ENCODE measurements around the gene TNFAIP8L2. TPM values are rescaled to one million over a fixed set of nuclear protein-coding genes. Genes with fewer than 3 reads are reported as not detected.

The TNFAIP8L2 gene
- total and polyA plus RNA-seq, 2 donors (not counting 3 experiments of a cell fraction or from before 2014, with no cell fraction given) = 0.06 TPM; not detected in 1

- no peak overlapping the region for H2AFZ ChIP-seq (ENCODE audit: low read depth, low read length)
- intact Hi-C loops (cut with micrococcal nuclease) (no loop called here), dilution Hi-C loops (cut with MboI; ENCODE audit: extremely low pct_ligation_motif_present, low sequenced_read_pairs) (no loop called here)
- H3K9ac ChIP-seq (replicated peaks; ENCODE audit: extremely low read depth, insufficient read depth, low read length) = no peak overlapping the region
- H3K9me3 ChIP-seq (replicated peaks; ENCODE audit: control insufficient read depth, insufficient read depth, low read length) = no peaks in the 10 kb centered on the region
- H3K4me2 ChIP-seq (ENCODE audit: insufficient read depth, low read length) = no peak overlapping the region
- no peak for DNase-seq (ENCODE audit: low read depth, low spot score)
- ChIA-PET POLR2A (interaction anchor here (3.0 kb wide), 1 partner anchor 57 kb away, joined by 16 read pairs; no protein-coding TSS in a partner anchor), CTCF (interaction anchor here (0.5 to 11.7 kb wide), 13 partner anchors 8 to 187 kb away, joined by 3 to 623 read pairs (median 3); partner anchors contain the start of genes C1orf56, GABPB2 and TMOD4)
- H3K27me3 ChIP-seq (ENCODE audit: control insufficient read depth in 2 of 2, insufficient read depth in 2 of 2, low read length in 2 of 2) = no peaks in the 10 kb centered on the region
- BruUV-seq (replicated peaks) = no TSS peak
- no peaks in the 10 kb centered on the region for H3K9me1 ChIP-seq (replicated peaks; ENCODE audit: control insufficient read depth, extremely low read depth, insufficient read depth, low read length)
- H3K27ac ChIP-seq (ENCODE audit: insufficient read depth, low read depth, low read length) = no peak overlapping the region
- no peaks in the 10 kb centered on the region for H3K79me2 ChIP-seq (ENCODE audit: control insufficient read depth, insufficient read depth, low read length)
- TF ChIP-seq POLR2AphosphoS5 (IDR thresholded peaks at IDR 0.05; ENCODE audit: insufficient read depth, low read depth, low read length) = no peak
- no peak for TF ChIP-seq POLR2A (IDR thresholded peaks at IDR 0.05; ENCODE audit: low read depth, low read length)
- TF ChIP-seq MAX (IDR thresholded peaks at IDR 0.05; ENCODE audit: insufficient read depth, insufficient read length) = no peak
- TF ChIP-seq JUN (IDR thresholded peaks at IDR 0.05; ENCODE audit: borderline replicate concordance, insufficient read depth, insufficient read length, low read depth) = no peak
- no peak for TF ChIP-seq MYC (IDR thresholded peaks at IDR 0.05; ENCODE audit: low read depth, low read length)
- no peak for TF ChIP-seq CTCF (IDR thresholded peaks at IDR 0.05; ENCODE audit: extremely low read depth in 1 of 2, insufficient read depth in 1 of 2, low read depth in 1 of 2, low read length in 2 of 2)
- TF ChIP-seq FOS (IDR thresholded peaks at IDR 0.05; ENCODE audit: borderline replicate concordance, insufficient read depth, low read length) = no peak
- TF ChIP-seq EZH2 (IDR thresholded peaks at IDR 0.05; ENCODE audit: borderline replicate concordance, low read depth, low read length, severe bottlenecking) = no peak
- no peak for TF ChIP-seq GATA2 (IDR thresholded peaks at IDR 0.05; ENCODE audit: insufficient read depth, insufficient read length, low read depth, low read length)
- no peak for FAIRE-seq
- peaks cover 2 to 16% of the 10 kb centered on the region in 2 experiments for H3K36me3 ChIP-seq (ENCODE audit: control insufficient read depth in 2 of 2, extremely low read depth in 1 of 2, insufficient read depth in 2 of 2, low read length in 2 of 2)
- peaks cover 18% of the 10 kb centered on the region for H3K4me1 ChIP-seq (ENCODE audit: control insufficient read depth, extremely low read depth, insufficient read depth, low read length)
- H4K20me1 ChIP-seq (replicated peaks; ENCODE audit: control insufficient read depth, extremely low read depth, insufficient read depth, low read length) = no peaks in the 10 kb centered on the region
- H3K4me3 ChIP-seq (replicated peaks in 1 of 3; ENCODE audit: insufficient read depth in 1 of 3, low read depth in 1 of 3, low read length in 3 of 3) = no peak overlapping the region
These were observed 650 bp downstream of the TNFAIP8L2 start for GRCh38 chr1:151157067-151157531.
